Esophagus squamous epithelium (tissue), 5 donors: ENCODE results near the gene CDHR5. TPM values are rescaled to one million over a fixed set of nuclear protein-coding genes. Genes with fewer than 3 reads are reported as not detected.

Experiments
- DNase-seq: peaks from one replicate; lab custom pipeline; 2025; lab: John Stamatoyannopoulos, UW
- H3K27ac ChIP-seq, 4 donors: fragments of 200-600 bp; sonication (generic); one replicate each; pipeline ENCODE4 v1.5.1; 2016 to 2019; ENCODE audit warnings: mild to moderate bottlenecking in 1 of 4
- H3K27me3 ChIP-seq, 4 donors: fragments of 200-600 bp; sonication (generic); 1 replicate in 3 of 4; 2 replicates in 1 of 4; pipeline versions ENCODE4 v1.5.1 to v1.6.0; 2017 to 2021; ENCODE audit warnings: antibody characterized with exemption in 1 of 4
- H3K36me3 ChIP-seq, 3 donors: fragments of 200-600 bp; sonication (generic); one replicate each; pipeline ENCODE4 v1.5.1; 2016 to 2019
- H3K4me1 ChIP-seq, 3 donors: fragments of 200-600 bp; sonication (generic); one replicate each; pipeline ENCODE4 v1.5.1; 2017 to 2019
- H3K4me3 ChIP-seq, 4 donors: fragments of 200-600 bp; sonication (generic); 1 replicate in 3 of 4; 2 replicates in 1 of 4; pipeline ENCODE4 v1.5.1; 2016 to 2019; ENCODE audit warnings: mild to moderate bottlenecking in 2 of 4, moderate library complexity in 1 of 4
- H3K9me3 ChIP-seq, 3 donors: fragments of 200-600 bp; sonication (generic); one replicate each; pipeline ENCODE4 v1.5.1; 2016 to 2019
- POLR2A ChIP-seq, 4 donors: fragments of 450-650 bp; IDR thresholded peaks; one replicate each; pipeline ENCODE4 v1.6.1; 2017; ENCODE audit warnings: antibody characterized with exemption in 4 of 4, mild to moderate bottlenecking in 4 of 4, moderate library complexity in 3 of 4
- WGBS, 2 donors: methylation state at CpG; one replicate each; pipeline ENCODE4 v1.1.5; 2018; 5-methylcytosine and 5-hydroxymethylcytosine counted together
- intact Hi-C: fragments of 100-400 bp; cut with DNase I; formaldehyde crosslinking; loops from one replicate; pipeline ENCODE4 v1.15.0; 2022
- total RNA-seq, 4 donors: library from RNA; depleted of rRNA; stranded (reverse); fragments of >200 nt; gene quantifications; one replicate each; pipeline ENCODE4 v1.1.0, GENCODE V29; 2016
- TF ChIP-seq, protein P1 (sequence below), 6 experiments: fragments of 450-650 bp in 4 of 6; fragments of 200-600 bp in 2 of 6; sonication (generic) in 2 of 6; IDR thresholded peaks; one replicate each; pipeline ENCODE4 v1.5.1; 2016 to 2019; ENCODE audit warnings: antibody characterized with exemption in 6 of 6, mild to moderate bottlenecking in 4 of 6, moderate library complexity in 4 of 6
- donor health status: DM: yes; HTN: yes; CAD: no.

Gene CDHR5
- total RNA-seq, 4 donors from 2014 or later = not detected

GRCh38 chr11:618856-619627, 5.7 kb downstream of the CDHR5 start:
- Histone ChIP-seq H3K4me1 (peaks cover 17 to 28% (median 27%) of the 10 kb centered on the region in 3 donors), H3K36me3 (peaks cover 0 to 66% (median 0%) of the 10 kb centered on the region in 3 donors), H3K9me3 (no peaks in the 10 kb centered on the region), H3K27me3 (peaks cover 0 to 9% (median 0%) of the 10 kb centered on the region in 4 donors), H3K4me3 (no peak overlapping the region), H3K27ac (no peak overlapping the region)
- intact Hi-C loops = loop anchor here (5.0 kb wide), 1 partner anchor 52 kb away; no protein-coding TSS in a partner anchor
- 80 to 90% methylated on average over 2 of the region's 24 CpGs for WGBS, 2 donors
- DNase-seq = no peak
- TF ChIP-seq, protein P1, sequence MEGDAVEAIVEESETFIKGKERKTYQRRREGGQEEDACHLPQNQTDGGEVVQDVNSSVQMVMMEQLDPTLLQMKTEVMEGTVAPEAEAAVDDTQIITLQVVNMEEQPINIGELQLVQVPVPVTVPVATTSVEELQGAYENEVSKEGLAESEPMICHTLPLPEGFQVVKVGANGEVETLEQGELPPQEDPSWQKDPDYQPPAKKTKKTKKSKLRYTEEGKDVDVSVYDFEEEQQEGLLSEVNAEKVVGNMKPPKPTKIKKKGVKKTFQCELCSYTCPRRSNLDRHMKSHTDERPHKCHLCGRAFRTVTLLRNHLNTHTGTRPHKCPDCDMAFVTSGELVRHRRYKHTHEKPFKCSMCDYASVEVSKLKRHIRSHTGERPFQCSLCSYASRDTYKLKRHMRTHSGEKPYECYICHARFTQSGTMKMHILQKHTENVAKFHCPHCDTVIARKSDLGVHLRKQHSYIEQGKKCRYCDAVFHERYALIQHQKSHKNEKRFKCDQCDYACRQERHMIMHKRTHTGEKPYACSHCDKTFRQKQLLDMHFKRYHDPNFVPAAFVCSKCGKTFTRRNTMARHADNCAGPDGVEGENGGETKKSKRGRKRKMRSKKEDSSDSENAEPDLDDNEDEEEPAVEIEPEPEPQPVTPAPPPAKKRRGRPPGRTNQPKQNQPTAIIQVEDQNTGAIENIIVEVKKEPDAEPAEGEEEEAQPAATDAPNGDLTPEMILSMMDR (IDR thresholded peaks at IDR 0.05) = no peak
- no peak for TF ChIP-seq POLR2A (IDR thresholded peaks at IDR 0.05)

DNA sequence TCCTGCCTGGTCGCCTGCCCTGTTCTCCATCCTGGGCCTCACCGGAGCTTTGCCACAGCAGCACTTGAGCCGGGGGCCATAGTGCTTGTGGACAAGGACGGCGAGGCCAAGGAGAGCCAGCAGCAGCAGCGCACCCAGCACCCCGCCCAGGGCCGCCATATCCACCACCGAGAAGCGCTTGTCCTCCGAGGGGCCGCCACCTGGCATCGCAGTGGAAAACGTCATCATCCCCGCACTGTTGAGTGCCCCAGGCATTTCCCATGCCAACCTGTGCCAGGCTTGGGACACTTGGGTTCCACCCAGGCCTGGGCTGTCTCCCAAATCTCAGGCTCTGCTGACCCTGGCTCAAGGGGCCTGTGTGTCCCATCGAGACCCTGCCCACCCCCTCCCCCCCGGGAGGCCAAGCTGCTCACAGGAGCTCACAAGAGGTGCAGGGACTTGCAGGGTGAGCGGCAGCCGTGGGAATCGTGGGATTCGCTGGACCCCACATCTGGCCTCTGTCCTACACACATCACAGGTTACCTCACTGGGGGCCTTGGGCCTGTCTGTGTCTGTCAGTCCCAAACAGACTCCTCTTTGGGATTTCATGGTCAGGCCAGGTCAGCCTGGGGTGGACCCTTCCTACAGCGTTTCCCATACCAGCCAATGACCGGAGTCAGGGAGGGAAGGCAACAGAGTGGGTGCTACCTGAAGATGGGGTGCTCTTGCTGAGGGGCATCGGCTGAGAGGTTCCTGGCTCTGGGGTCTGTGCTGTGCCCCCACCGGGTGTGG, 6.7 kb downstream of the CDHR5 start:
- no peak overlapping the region for H3K27ac ChIP-seq
- 97 to 100% methylated on average over 1 to 6 of the region's 25 CpGs for WGBS, 2 donors
- no peak overlapping the region for H3K4me3 ChIP-seq
- no peak for DNase-seq
- TF ChIP-seq, protein P1 (IDR thresholded peaks at IDR 0.05) = no peak
- TF ChIP-seq POLR2A (IDR thresholded peaks at IDR 0.05) = no peak
- intact Hi-C loops = loop anchor here (5.0 kb wide), 1 partner anchor 51 kb away; no protein-coding TSS in a partner anchor
- no peaks in the 10 kb centered on the region for H3K9me3 ChIP-seq
- H3K27me3 ChIP-seq = no peaks in the 10 kb centered on the region
- peaks cover 0 to 61% (median 2%) of the 10 kb centered on the region in 3 donors for H3K36me3 ChIP-seq
- peaks cover 23 to 35% (median 35%) of the 10 kb centered on the region in 3 donors for H3K4me1 ChIP-seq

DNA sequence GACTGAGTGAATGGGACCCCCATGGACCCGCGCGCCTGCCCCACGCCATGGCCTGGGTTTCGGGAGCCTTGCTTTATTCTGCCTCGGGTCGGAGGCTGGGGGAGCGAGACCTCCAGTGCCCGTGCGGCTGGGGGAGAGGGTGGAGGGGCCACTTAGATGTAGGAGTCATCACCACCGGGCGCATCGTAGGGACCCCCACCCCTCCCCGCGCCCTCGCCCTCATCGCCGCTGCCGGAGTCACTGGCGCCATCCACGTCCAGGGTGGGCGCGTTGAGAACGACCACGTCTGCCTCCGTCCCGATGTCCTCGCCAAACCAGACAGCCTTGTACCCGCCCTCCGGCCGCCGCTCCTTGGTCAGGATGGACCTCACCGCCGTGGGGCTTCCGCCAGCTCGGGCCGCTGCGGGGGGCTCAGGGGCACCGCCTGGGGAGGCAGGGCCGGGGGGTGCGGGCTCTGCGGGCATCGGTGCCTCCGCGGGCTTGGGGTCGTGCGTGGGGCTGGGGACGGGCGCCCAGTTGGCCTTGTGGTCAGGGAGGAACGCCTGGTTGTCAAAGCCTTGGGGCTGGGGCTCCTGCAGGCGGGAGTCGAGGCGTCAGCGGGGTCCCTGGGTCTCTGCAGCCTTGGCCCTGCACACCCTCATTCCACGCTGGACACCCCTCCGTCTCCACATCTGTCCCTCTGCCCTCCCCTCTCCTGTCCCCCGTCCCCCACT, 7.4 kb downstream of the CDHR5 start:
- peaks cover 28 to 43% (median 41%) of the 10 kb centered on the region in 3 donors for H3K4me1 ChIP-seq
- H3K27me3 ChIP-seq = no peaks in the 10 kb centered on the region
- no peak overlapping the region for H3K4me3 ChIP-seq
- no peak overlapping the region for H3K27ac ChIP-seq
- intact Hi-C loops = loop anchor here (5.0 kb wide), 1 partner anchor 50 kb away; no protein-coding TSS in a partner anchor
- no peaks in the 10 kb centered on the region for H3K9me3 ChIP-seq
- H3K36me3 ChIP-seq = peaks cover 0 to 61% (median 9%) of the 10 kb centered on the region in 3 donors
- no peak for DNase-seq
- TF ChIP-seq, protein P1 (IDR thresholded peaks at IDR 0.05) = no peak
- no peak for TF ChIP-seq POLR2A (IDR thresholded peaks at IDR 0.05)
- 89 to 93% methylated on average over 10 to 33 of the region's 57 CpGs for WGBS, 2 donors

- no peaks in the 10 kb centered on the region for H3K27me3 ChIP-seq
- H3K9me3 ChIP-seq = no peaks in the 10 kb centered on the region
- H3K36me3 ChIP-seq = peaks cover 1 to 61% (median 16%) of the 10 kb centered on the region in 3 donors
- TF ChIP-seq, protein P1 (IDR thresholded peaks at IDR 0.05) = no peak
- no peak for TF ChIP-seq POLR2A (IDR thresholded peaks at IDR 0.05)
- WGBS, 2 donors = 73 to 75% methylated on average over 13 to 17 of the region's 39 CpGs
- DNase-seq = no peak
- peaks cover 32 to 51% (median 45%) of the 10 kb centered on the region in 3 donors for H3K4me1 ChIP-seq
- intact Hi-C loops = loop anchor here (5.0 kb wide), 1 partner anchor 49 kb away; no protein-coding TSS in a partner anchor
- H3K27ac ChIP-seq = peak overlapping the region; percentile 94 to 98 (median 97)
- peak overlapping the region; percentile 58 to 78 (median 72) for H3K4me3 ChIP-seq
Measured at GRCh38 chr11:616320-617198, 8.2 kb downstream of the CDHR5 start.
